Spinal cord (tissue), 10 donors: ENCODE results near the gene NYNRIN. TPM values are rescaled to one million over a fixed set of nuclear protein-coding genes. Genes with fewer than 3 reads are reported as not detected.

Experiments
- DNase-seq, 6 donors: peaks; one replicate each; pipeline versions ENCODE4 v3.0.0 to v3.0.0-alpha.2; 2013 to 2015; ENCODE audit warnings: low spot score in 6 of 6, low read depth in 4 of 6
- H3K27ac ChIP-seq: one replicate; pipeline ENCODE4 v1.5.1; 2013; ENCODE audit warnings: low read depth, low read length, control low read depth
- H3K27me3 ChIP-seq: one replicate; pipeline ENCODE4 v1.6.1; 2013; ENCODE audit warnings: low read length; ENCODE audit not compliant: control insufficient read depth, insufficient read depth
- H3K36me3 ChIP-seq: one replicate; pipeline ENCODE4 v1.6.1; 2013; ENCODE audit warnings: low read length; ENCODE audit not compliant: control insufficient read depth, insufficient read depth
- H3K4me1 ChIP-seq: one replicate; pipeline ENCODE4 v1.6.1; 2013; ENCODE audit warnings: low read length; ENCODE audit not compliant: control insufficient read depth, insufficient read depth
- H3K4me3 ChIP-seq: one replicate; pipeline ENCODE4 v1.5.1; 2013; ENCODE audit warnings: low read depth, low read length, control low read depth
- H3K9me3 ChIP-seq: one replicate; pipeline ENCODE4 v1.6.1; 2013; ENCODE audit warnings: low read length; ENCODE audit not compliant: control insufficient read depth, insufficient read depth
- WGBS: methylation state at CpG from one replicate; pipeline ENCODE4 v1.1.5; 2013; ENCODE audit warnings: missing lambda C conversion rate; ENCODE audit not compliant: insufficient coverage; 5-methylcytosine and 5-hydroxymethylcytosine counted together
- polyA plus RNA-seq, 2 donors: library from polyadenylated mRNA; unstranded; fragments of 120-200 nt; gene quantifications; one replicate each; pipeline ENCODE4 v1.2.1, GENCODE V29; 2013; ENCODE audit not compliant: insufficient read length in 2 of 2
- small RNA-seq: library from RNA; depleted of rRNA; stranded (forward); fragments of <200 nt; gene quantifications from one replicate; pipeline ENCODE3, GENCODE V24; 2014; ENCODE audit warnings: low replicate concordance
- total RNA-seq, 2 donors: library from RNA; depleted of rRNA in 1 of 2; stranded (reverse); fragments of 120-200 nt in 1 of 2; fragments of >200 nt in 1 of 2; gene quantifications; one replicate each; pipeline versions ENCODE4 v1.2.3 to v1.2.4, GENCODE V29; 2013 to 2014
- donor health status: healthy.

Gene NYNRIN
- total and polyA plus RNA-seq, 4 donors, result 14.8 to 37.4 (median 30.2) TPM

DNA sequence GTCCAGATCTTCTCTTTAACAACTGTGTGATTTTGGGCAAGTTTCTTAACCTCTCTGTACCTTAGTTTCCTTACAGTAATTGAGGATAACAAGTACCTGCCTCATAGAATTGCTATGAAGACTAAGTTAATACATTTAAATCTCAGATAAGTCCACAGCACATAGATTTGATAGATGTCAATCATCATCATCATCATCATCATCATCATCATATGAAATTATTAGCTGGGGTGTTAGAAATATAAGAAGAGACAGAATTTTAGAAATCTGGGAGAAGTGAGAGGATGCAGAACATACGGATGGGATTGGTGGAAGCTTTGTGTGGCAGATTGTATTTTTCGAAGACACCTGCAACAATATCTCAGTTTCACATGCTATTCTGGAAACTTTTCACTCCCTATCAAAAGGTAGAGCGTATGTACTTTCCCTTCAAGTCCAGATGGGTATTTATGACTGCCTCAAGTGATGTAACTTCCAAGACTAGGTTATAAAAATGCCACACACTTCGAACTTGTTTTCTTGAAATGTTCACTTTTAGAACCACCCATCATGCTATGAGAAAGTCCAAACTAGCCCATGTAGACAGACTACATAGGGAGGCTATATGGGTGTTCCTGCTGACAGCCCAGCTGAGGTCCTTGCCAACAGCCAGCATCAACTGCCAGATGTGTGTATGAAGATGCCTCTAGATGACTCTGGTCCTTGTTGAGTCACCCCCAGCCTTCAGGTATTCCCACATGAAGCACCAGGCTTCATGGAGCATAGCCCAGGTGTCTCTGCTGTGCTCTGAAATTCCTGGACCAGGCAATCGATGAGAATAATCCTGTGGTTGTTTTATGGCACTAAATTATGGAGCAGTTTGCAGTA is 64.4 kb downstream of the NYNRIN start:
- H3K9me3 ChIP-seq, result no peaks in the 10 kb centered on the region
- DNase-seq, result no peak
- H3K27me3 ChIP-seq, result no peaks in the 10 kb centered on the region
- no peak overlapping the region for H3K4me3 ChIP-seq
- no peak overlapping the region for H3K27ac ChIP-seq
- no peaks in the 10 kb centered on the region for H3K4me1 ChIP-seq
- 83% methylated on average over 1 of the region's 5 CpGs for WGBS
- no peaks in the 10 kb centered on the region for H3K36me3 ChIP-seq

DNA sequence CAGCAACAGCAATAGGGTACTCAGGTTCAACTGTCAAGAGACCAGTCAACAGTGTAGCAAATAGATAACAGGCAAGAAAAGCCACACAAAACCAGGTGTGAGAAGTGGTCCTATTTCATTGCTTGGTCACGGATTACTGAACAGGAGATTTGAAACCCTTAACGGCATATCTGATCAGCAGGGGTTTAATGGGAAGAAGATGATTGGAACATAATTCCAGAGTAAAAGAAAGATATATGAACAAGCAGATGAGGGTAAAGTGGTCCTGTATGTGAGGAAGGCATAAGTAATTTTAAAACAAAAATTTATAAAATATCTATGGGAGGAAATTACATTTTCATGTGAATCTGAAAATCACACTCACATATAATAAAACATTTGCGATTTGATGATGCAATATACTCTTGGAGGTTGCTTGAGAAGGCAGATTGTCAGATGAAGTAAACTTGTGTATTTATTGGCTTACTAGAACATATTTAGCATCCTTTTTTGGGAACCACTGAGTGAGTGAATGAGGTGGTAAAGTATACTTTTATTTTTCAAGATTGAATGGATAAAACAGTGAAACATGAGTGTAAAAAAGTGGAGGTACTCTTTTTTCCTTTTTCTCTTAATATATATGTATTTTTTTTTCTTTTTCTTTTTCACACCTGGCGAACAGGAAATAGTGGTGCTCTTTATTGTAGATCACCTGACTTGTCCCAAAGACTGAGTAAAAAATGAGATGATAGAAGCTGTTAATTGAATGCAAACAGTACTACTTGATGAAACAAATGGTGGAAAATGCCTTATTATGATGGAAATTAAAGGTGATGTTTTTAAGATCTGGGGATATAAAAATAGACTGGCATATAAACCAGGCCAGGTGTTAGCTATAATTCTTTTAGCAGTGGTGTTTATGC is 65.3 kb downstream of the NYNRIN start:
- Histone ChIP-seq H3K4me1 (no peaks in the 10 kb centered on the region), H3K27ac (no peak overlapping the region), H3K4me3 (no peak overlapping the region), H3K9me3 (no peaks in the 10 kb centered on the region), H3K27me3 (no peaks in the 10 kb centered on the region), H3K36me3 (no peaks in the 10 kb centered on the region)
- no CpG with 5 or more reads among the region's 4 CpGs for WGBS
- peak in 1 of 6 donors; percentile 44 for DNase-seq

DNA sequence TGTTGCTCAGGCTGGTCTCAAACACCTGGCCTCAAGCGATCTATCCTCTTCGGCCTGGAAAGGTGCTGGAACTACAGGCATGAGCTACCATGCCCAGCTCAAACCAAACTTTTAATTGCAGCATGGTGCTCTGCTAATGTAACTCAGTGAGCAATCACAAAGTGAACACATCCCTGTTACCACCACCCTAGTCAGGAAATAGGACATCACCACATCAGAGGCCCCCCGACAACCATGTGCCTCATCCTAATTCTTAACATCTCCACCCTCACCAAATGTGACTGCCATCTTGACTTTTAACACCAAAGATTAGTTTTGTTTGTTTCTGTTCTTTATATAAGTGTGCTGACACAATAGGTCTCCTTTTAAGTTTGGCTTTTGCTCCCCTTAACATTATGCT is 66.6 kb downstream of the NYNRIN start:
- H3K36me3 ChIP-seq, result no peaks in the 10 kb centered on the region
- 100% methylated on average over 2 of the region's 3 CpGs for WGBS
- no peaks in the 10 kb centered on the region for H3K9me3 ChIP-seq
- H3K27me3 ChIP-seq, result no peaks in the 10 kb centered on the region
- H3K27ac ChIP-seq, result no peak overlapping the region
- no peaks in the 10 kb centered on the region for H3K4me1 ChIP-seq
- no peak for DNase-seq
- no peak overlapping the region for H3K4me3 ChIP-seq

DNA sequence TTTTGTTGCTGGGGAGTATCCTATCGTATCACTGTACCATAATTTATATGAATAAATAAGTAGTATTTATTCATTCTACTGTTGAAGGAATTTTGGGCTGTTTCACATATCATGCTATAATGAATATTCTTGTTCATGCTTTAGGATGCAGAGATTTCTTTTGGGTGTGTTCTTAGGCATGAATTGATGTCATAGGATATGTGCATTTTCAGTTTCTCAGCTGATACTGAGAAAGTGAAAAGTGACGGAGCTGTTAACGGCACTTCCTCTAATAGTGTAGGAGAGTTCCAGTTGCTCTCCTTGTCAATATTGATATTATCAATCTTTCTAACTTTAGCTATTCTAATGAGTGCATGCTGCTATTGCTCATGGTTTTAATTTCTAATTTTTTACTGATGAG is 67.0 kb downstream of the NYNRIN start:
- H3K4me3 ChIP-seq, result no peak overlapping the region
- H3K9me3 ChIP-seq, result no peaks in the 10 kb centered on the region

More for the DNA sequence above, 67.0 kb downstream of the NYNRIN start:
- WGBS, result no CpG with 5 or more reads among the region's 3 CpGs
- H3K27ac ChIP-seq, result no peak overlapping the region
- no peak for DNase-seq
- H3K4me1 ChIP-seq, result no peaks in the 10 kb centered on the region
- no peaks in the 10 kb centered on the region for H3K36me3 ChIP-seq
- H3K27me3 ChIP-seq, result no peaks in the 10 kb centered on the region

Small RNA genes within 50 kb of the gene (small RNA-seq; reads per million reads assigned to genes)
- gene RF00026, result not detected

Other genes with a start within 250 kb of the NYNRIN start
- gene IRF9, start 237.7 kb upstream of the NYNRIN start, total RNA-seq, result 10 to 100 TPM; 50.0 to 81.4 TPM
- 10 to 100 TPM; 68.6 to 74.0 TPM for gene IRF9, start 237.7 kb upstream of the NYNRIN start, polyA plus RNA-seq
- 10 to 100 TPM; 18.7 to 21.8 TPM for gene REC8, start 226.9 kb upstream of the NYNRIN start, total RNA-seq
- 100 to 1,000 TPM in 1 of 2 donors, 10 to 100 TPM in 1; 95.9 to 129 TPM for gene REC8, start 226.9 kb upstream of the NYNRIN start, polyA plus RNA-seq
- gene IPO4, start 210.2 kb upstream of the NYNRIN start, total RNA-seq, result 10 to 100 TPM in 1 of 2 donors, 1 to 10 TPM in 1; 9.2 to 28.2 TPM
- gene IPO4, start 210.2 kb upstream of the NYNRIN start, polyA plus RNA-seq, result 10 to 100 TPM; 19.4 to 22.7 TPM
- 10 to 100 TPM; 36.6 to 62.9 TPM for gene TM9SF1, start 203.6 kb upstream of the NYNRIN start, total RNA-seq
- gene TM9SF1, start 203.6 kb upstream of the NYNRIN start, polyA plus RNA-seq, result 10 to 100 TPM; 30.7 to 36.8 TPM
- not detected for gene TSSK4, start 193.3 kb upstream of the NYNRIN start, total RNA-seq
- 10 to 100 TPM in 1 of 2 donors, 1 to 10 TPM in 1; 7.4 to 15.2 TPM for gene TSSK4, start 193.3 kb upstream of the NYNRIN start, polyA plus RNA-seq
- gene CHMP4A, start 185.5 kb upstream of the NYNRIN start, total RNA-seq, result 10 to 100 TPM; 23.2 to 44.2 TPM
- 10 to 100 TPM; 48.9 to 62.9 TPM for gene CHMP4A, start 185.5 kb upstream of the NYNRIN start, polyA plus RNA-seq
- 10 to 100 TPM; 22.1 to 46.2 TPM for gene MDP1, start 182.9 kb upstream of the NYNRIN start, total RNA-seq
- gene MDP1, start 182.9 kb upstream of the NYNRIN start, polyA plus RNA-seq, result 10 to 100 TPM; 19.5 to 21.3 TPM
- gene NEDD8, start 166.6 kb upstream of the NYNRIN start, total RNA-seq, result 100 to 1,000 TPM in 1 of 2 donors, 10 to 100 TPM in 1; 79.6 to 278 TPM
- 100 to 1,000 TPM; 229 to 250 TPM for gene NEDD8, start 166.6 kb upstream of the NYNRIN start, polyA plus RNA-seq
- gene GMPR2, start 166.1 kb upstream of the NYNRIN start, total RNA-seq, result 10 to 100 TPM; 57.5 to 77.4 TPM
- 10 to 100 TPM; 84.0 to 96.9 TPM for gene GMPR2, start 166.1 kb upstream of the NYNRIN start, polyA plus RNA-seq
- gene TINF2, start 156.4 kb upstream of the NYNRIN start, total RNA-seq, result 10 to 100 TPM; 41.9 to 64.1 TPM
- 10 to 100 TPM; 51.8 to 59.1 TPM for gene TINF2, start 156.4 kb upstream of the NYNRIN start, polyA plus RNA-seq
- gene TGM1, start 135.8 kb upstream of the NYNRIN start, total RNA-seq, result 1 to 10 TPM in 1 of 2 donors, under 1 TPM in 1; 0.99 to 6.2 TPM
- gene TGM1, start 135.8 kb upstream of the NYNRIN start, polyA plus RNA-seq, result 1 to 10 TPM; 4.9 to 6.1 TPM
- gene RABGGTA, start 127.4 kb upstream of the NYNRIN start, total RNA-seq, result 10 to 100 TPM; 23.1 to 23.5 TPM
- gene RABGGTA, start 127.4 kb upstream of the NYNRIN start, polyA plus RNA-seq, result 10 to 100 TPM; 31.8 to 42.9 TPM
- gene DHRS1, start 99.2 kb upstream of the NYNRIN start, total RNA-seq, result 10 to 100 TPM; 12.6 to 20.2 TPM
- 10 to 100 TPM; 31.1 to 47.5 TPM for gene DHRS1, start 99.2 kb upstream of the NYNRIN start, polyA plus RNA-seq
- gene NOP9, start 99.2 kb upstream of the NYNRIN start, total RNA-seq, result 10 to 100 TPM; 18.7 to 21.5 TPM
- gene NOP9, start 99.2 kb upstream of the NYNRIN start, polyA plus RNA-seq, result 10 to 100 TPM; 25.7 to 27.7 TPM
- gene CIDEB, start 91.0 kb upstream of the NYNRIN start, total RNA-seq, result 10 to 100 TPM in 1 of 2 donors, 1 to 10 TPM in 1; 4.9 to 14.8 TPM
- gene CIDEB, start 91.0 kb upstream of the NYNRIN start, polyA plus RNA-seq, result 1 to 10 TPM; 6.3 to 7.8 TPM
- 1 to 10 TPM; 1.4 to 3.6 TPM for gene LTB4R2, start 88.9 kb upstream of the NYNRIN start, total RNA-seq
- gene LTB4R2, start 88.9 kb upstream of the NYNRIN start, polyA plus RNA-seq, result 1 to 10 TPM; 2.5 to 3.3 TPM
- 1 to 10 TPM; 2.7 to 2.8 TPM for gene LTB4R, start 87.5 kb upstream of the NYNRIN start, total RNA-seq
- 1 to 10 TPM; 3.8 to 6.2 TPM for gene LTB4R, start 87.5 kb upstream of the NYNRIN start, polyA plus RNA-seq
- gene ADCY4, start 63.9 kb upstream of the NYNRIN start, total RNA-seq, result 1 to 10 TPM; 3.5 to 9.0 TPM
- gene ADCY4, start 63.9 kb upstream of the NYNRIN start, polyA plus RNA-seq, result 10 to 100 TPM; 11.9 to 16.0 TPM
- 1 to 10 TPM; 1.4 to 3.1 TPM for gene RIPK3, start 59.0 kb upstream of the NYNRIN start, total RNA-seq
- gene RIPK3, start 59.0 kb upstream of the NYNRIN start, polyA plus RNA-seq, result 1 to 10 TPM; 1.4 to 2.0 TPM
- 10 to 100 TPM; 10.8 to 63.3 TPM for gene NFATC4, start 30.8 kb upstream of the NYNRIN start, total RNA-seq
- 10 to 100 TPM; 23.6 to 42.0 TPM for gene NFATC4, start 30.8 kb upstream of the NYNRIN start, polyA plus RNA-seq
- gene CBLN3, start 30.7 kb downstream of the NYNRIN start, total RNA-seq, result 1 to 10 TPM in 1 of 2 donors, under 1 TPM in 1; 0.59 to 2.4 TPM
- gene CBLN3, start 30.7 kb downstream of the NYNRIN start, polyA plus RNA-seq, result 1 to 10 TPM; 1.4 to 1.7 TPM
- gene KHNYN, start 31.0 kb downstream of the NYNRIN start, total RNA-seq, result 10 to 100 TPM; 24.4 to 38.3 TPM
- 10 to 100 TPM; 19.4 to 21.7 TPM for gene KHNYN, start 31.0 kb downstream of the NYNRIN start, polyA plus RNA-seq
- 10 to 100 TPM; 18.5 to 34.4 TPM for gene SDR39U1, start 43.8 kb downstream of the NYNRIN start, total RNA-seq
- 10 to 100 TPM; 88.7 to 96.8 TPM for gene SDR39U1, start 43.8 kb downstream of the NYNRIN start, polyA plus RNA-seq
- not detected for gene CMA1, start 109.3 kb downstream of the NYNRIN start, total RNA-seq
- gene CMA1, start 109.3 kb downstream of the NYNRIN start, polyA plus RNA-seq, result not detected
- 10 to 100 TPM in 1 of 2 donors, 1 to 10 TPM in 1; 4.6 to 23.0 TPM for gene CTSG, start 177.2 kb downstream of the NYNRIN start, total RNA-seq
- gene CTSG, start 177.2 kb downstream of the NYNRIN start, polyA plus RNA-seq, result under 1 TPM in 1 of 2 donors, not detected in 1; 0.36 TPM
- under 1 TPM in 1 of 2 donors, not detected in 1; 0.28 TPM for gene GZMH, start 210.7 kb downstream of the NYNRIN start, total RNA-seq
- gene GZMH, start 210.7 kb downstream of the NYNRIN start, polyA plus RNA-seq, result under 1 TPM in 1 of 2 donors, not detected in 1; 0.21 TPM
- under 1 TPM; 0.17 to 0.69 TPM for gene GZMB, start 235.2 kb downstream of the NYNRIN start, total RNA-seq
- under 1 TPM in 1 of 2 donors, not detected in 1; 0.30 TPM for gene GZMB, start 235.2 kb downstream of the NYNRIN start, polyA plus RNA-seq